Skeletal muscle tissue (tissue), 4 donors: ENCODE measurements around the gene TMEM18. TPM values are rescaled to one million over a fixed set of nuclear protein-coding genes. Genes with fewer than 3 reads are reported as not detected.

Experiments used
- H3K27ac ChIP-seq: one replicate; pipeline ENCODE4 v1.7.0; 2013; ENCODE audit warnings: mild to moderate bottlenecking, low read depth, low read length, inconsistent platforms
- H3K27me3 ChIP-seq, 3 donors: one replicate each; pipeline ENCODE4 v1.7.0; 2013; ENCODE audit warnings: low read length in 3 of 3; ENCODE audit not compliant: control insufficient read depth in 3 of 3, insufficient read depth in 3 of 3
- H3K36me3 ChIP-seq, 3 donors: one replicate each; pipeline ENCODE4 v1.7.0; 2013; ENCODE audit warnings: low read length in 3 of 3; ENCODE audit not compliant: control insufficient read depth in 3 of 3, insufficient read depth in 3 of 3
- H3K4me1 ChIP-seq, 3 donors: one replicate each; pipeline ENCODE4 v1.7.0; 2013; ENCODE audit warnings: low read length in 3 of 3, mild to moderate bottlenecking in 3 of 3; ENCODE audit not compliant: control insufficient read depth in 3 of 3, insufficient read depth in 3 of 3
- H3K4me3 ChIP-seq, 3 donors: one replicate each; pipeline ENCODE4 v1.7.0; 2013; ENCODE audit warnings: low read length in 3 of 3
- H3K9ac ChIP-seq, 3 donors: one replicate each; pipeline ENCODE4 v1.7.0; 2013; ENCODE audit warnings: low read length in 3 of 3, mild to moderate bottlenecking in 3 of 3, moderate library complexity in 2 of 3, low read depth in 1 of 3
- H3K9me3 ChIP-seq, 3 donors: one replicate each; pipeline ENCODE4 v1.7.0; 2013; ENCODE audit warnings: low read length in 3 of 3; ENCODE audit not compliant: control insufficient read depth in 3 of 3
- total RNA-seq: library from RNA; depleted of rRNA; stranded (reverse); fragments of >200 nt; gene quantifications from one replicate; pipeline ENCODE4 v1.2.3, GENCODE V29; 2014
- donor health status: Osteomylitis.

Gene TMEM18
- total RNA-seq, 1 donor from 2014 or later, result 20.9 TPM

GRCh38 chr2:667332-667999, 9.7 kb downstream of the TMEM18 start:
- no peak overlapping the region for H3K27ac ChIP-seq
- peaks cover 33 to 53% (median 49%) of the 10 kb centered on the region in 3 donors for H3K36me3 ChIP-seq
- H3K4me3 ChIP-seq, result no peak overlapping the region
- H3K4me1 ChIP-seq, result no peaks in the 10 kb centered on the region
- no peaks in the 10 kb centered on the region for H3K27me3 ChIP-seq
- H3K9ac ChIP-seq, result no peak overlapping the region
- peaks cover 0 to 7% (median 3%) of the 10 kb centered on the region in 3 donors for H3K9me3 ChIP-seq

DNA sequence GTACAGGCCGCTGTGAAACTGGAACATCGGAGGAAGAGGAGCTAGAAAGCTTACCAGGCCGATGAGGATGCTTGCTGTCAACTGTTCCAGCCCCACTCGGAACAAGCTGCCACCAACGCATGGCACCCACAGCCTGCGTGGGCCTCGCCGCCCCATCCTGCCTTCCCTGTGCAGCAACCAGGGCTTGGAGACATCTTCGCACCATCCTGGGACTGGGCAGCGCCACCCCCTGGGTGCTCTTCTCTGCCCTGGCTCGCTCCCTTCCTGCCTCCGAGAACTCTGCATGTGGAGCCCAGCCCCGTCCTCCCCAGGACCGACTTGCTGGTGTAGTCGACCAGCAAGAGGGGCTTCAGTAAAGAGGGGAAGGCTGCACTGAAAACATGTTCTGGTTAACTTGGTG, 10.8 kb downstream of the TMEM18 start:
- Histone ChIP-seq H3K27ac (no peak overlapping the region), H3K9me3 (peaks cover 0 to 7% (median 3%) of the 10 kb centered on the region in 3 donors), H3K27me3 (peaks cover 0 to 2% (median 0%) of the 10 kb centered on the region in 3 donors), H3K4me3 (no peak overlapping the region), H3K9ac (no peak overlapping the region), H3K36me3 (peaks cover 29 to 48% (median 41%) of the 10 kb centered on the region in 3 donors), H3K4me1 (no peaks in the 10 kb centered on the region)

DNA sequence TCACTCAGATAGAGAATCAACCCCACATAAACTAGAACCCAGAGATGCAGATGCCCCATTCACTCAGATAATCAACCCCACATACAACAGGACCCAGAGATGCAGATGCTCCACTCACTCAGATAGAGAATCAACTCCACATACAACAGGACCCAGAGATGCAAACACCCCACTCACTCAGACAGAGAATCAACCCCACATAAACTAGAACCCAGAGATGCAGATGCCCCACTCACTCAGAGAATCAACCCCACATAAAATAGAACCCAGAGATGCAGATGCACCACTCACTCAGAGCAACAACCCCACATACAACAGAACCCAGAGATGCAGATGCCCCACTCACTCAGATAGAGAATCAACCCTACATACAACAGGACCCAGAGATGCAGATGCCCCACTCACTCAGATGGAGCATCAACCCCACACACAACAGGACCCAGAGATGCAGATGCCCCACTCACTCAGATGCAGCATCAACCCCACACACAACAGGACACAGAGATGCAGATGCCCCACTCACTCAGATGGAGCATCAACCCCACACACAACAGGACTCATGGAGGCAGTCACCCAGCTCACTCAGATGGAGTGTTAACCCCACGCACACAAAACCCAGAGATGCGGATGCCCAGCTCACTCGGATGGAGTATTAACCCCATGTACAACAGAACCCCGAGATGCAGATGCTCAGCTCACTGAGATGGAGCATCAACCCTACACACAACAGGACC, 11.7 kb downstream of the TMEM18 start:
- Histone ChIP-seq H3K4me1 (no peaks in the 10 kb centered on the region), H3K27ac (no peak overlapping the region), H3K9ac (no peak overlapping the region), H3K4me3 (no peak overlapping the region), H3K36me3 (peaks cover 25 to 48% (median 36%) of the 10 kb centered on the region in 3 donors), H3K9me3 (peaks cover 0 to 7% (median 3%) of the 10 kb centered on the region in 3 donors), H3K27me3 (peaks cover 0 to 11% (median 6%) of the 10 kb centered on the region in 3 donors)

DNA sequence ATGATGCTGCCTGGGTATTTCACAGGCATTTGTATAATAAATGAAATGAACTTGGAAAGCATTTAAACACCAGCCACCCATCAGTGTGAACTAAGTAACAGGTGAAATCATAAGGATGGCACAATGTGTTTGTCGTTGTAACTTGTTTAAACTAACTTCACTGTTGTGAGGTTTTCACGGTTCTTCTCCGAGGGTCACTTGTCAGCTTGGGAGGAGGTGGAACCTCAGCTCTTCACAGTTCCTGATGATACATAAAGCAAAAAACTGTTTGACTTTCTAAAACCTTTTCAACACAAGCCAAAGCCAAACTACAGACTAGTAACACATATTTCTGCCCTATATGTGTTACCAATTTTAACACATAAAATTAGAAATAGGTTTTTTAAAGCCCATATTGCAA, 13.1 kb downstream of the TMEM18 start:
- peaks cover 0 to 7% (median 3%) of the 10 kb centered on the region in 3 donors for H3K9me3 ChIP-seq

GRCh38 chr2:663221-663620, 14.0 kb downstream of the TMEM18 start:
- Histone ChIP-seq H3K9me3 (peaks cover 0 to 7% (median 3%) of the 10 kb centered on the region in 3 donors), H3K27me3 (peaks cover 3 to 25% (median 17%) of the 10 kb centered on the region in 3 donors), H3K27ac (no peak overlapping the region), H3K9ac (no peak overlapping the region), H3K4me1 (no peaks in the 10 kb centered on the region), H3K4me3 (no peak overlapping the region), H3K36me3 (peaks cover 12 to 31% (median 23%) of the 10 kb centered on the region in 3 donors)

More for the DNA sequence above, 13.1 kb downstream of the TMEM18 start:
- Histone ChIP-seq H3K27ac (no peak overlapping the region), H3K27me3 (peaks cover 3 to 24% (median 14%) of the 10 kb centered on the region in 3 donors), H3K4me3 (no peak overlapping the region), H3K36me3 (peaks cover 16 to 38% (median 31%) of the 10 kb centered on the region in 3 donors), H3K9ac (no peak overlapping the region), H3K4me1 (no peaks in the 10 kb centered on the region)

DNA sequence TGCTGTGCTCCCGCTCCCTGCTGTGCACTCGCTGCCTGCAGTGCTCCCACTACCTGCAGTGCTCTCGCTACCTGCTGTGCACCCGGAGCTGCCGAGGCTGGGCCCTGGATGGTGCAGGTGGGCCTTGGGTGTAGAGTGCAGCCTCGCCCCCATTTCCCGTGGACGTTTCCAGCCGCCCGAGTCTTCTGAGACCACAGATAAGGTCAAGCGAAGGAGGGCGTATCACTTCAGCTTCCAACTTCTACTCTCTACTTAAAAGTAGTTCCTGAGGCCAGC, 15.9 kb downstream of the TMEM18 start:
- Histone ChIP-seq H3K27ac (no peak overlapping the region), H3K4me1 (no peaks in the 10 kb centered on the region), H3K9ac (no peak overlapping the region), H3K27me3 (peaks cover 3 to 27% (median 17%) of the 10 kb centered on the region in 3 donors), H3K9me3 (peaks cover 0 to 7% (median 2%) of the 10 kb centered on the region in 3 donors), H3K4me3 (no peak overlapping the region), H3K36me3 (peaks cover 8 to 22% (median 9%) of the 10 kb centered on the region in 3 donors)

GRCh38 chr2:660586-661359, 16.4 kb downstream of the TMEM18 start:
- Histone ChIP-seq H3K4me1 (no peaks in the 10 kb centered on the region), H3K27me3 (peaks cover 3 to 27% (median 17%) of the 10 kb centered on the region in 3 donors), H3K4me3 (no peak overlapping the region), H3K27ac (no peak overlapping the region), H3K9ac (no peak overlapping the region), H3K36me3 (peaks cover 3 to 17% (median 4%) of the 10 kb centered on the region in 3 donors), H3K9me3 (peaks cover 0 to 7% (median 0%) of the 10 kb centered on the region in 3 donors)

- Histone ChIP-seq H3K27ac (no peak overlapping the region), H3K36me3 (peaks cover 0 to 13% (median 4%) of the 10 kb centered on the region in 3 donors), H3K27me3 (peaks cover 3 to 27% (median 21%) of the 10 kb centered on the region in 3 donors), H3K4me1 (no peaks in the 10 kb centered on the region), H3K4me3 (no peak overlapping the region), H3K9ac (no peak overlapping the region), H3K9me3 (peaks cover 0 to under 1% (median 0%) of the 10 kb centered on the region in 3 donors)
These were observed 17.2 kb downstream of the TMEM18 start for GRCh38 chr2:660029-660428.

DNA sequence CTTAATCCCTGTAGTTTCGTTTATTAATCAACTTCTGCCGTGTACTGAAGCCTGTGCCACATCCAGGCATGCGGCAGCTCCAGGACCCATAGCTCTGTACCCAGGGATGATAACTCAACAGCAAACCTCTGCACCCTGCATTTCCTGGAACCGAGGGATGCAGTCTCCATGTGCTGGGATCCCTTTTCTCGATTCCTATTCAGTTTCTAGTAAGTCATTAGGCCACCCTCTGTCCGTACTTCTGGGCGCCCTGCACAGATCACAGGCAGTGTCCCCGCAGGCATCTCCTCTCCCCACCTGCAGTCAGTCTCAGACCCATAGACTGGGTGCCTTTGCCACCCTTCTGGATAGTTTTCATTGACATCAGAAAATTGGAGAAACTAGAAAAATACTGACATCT, 18.8 kb downstream of the TMEM18 start:
- Histone ChIP-seq H3K9ac (no peak overlapping the region), H3K36me3 (peaks cover 0 to 6% (median 0%) of the 10 kb centered on the region in 3 donors), H3K27me3 (peaks cover 3 to 27% (median 21%) of the 10 kb centered on the region in 3 donors)

More for the DNA sequence above, 18.8 kb downstream of the TMEM18 start:
- H3K9me3 ChIP-seq, result no peaks in the 10 kb centered on the region
- no peak overlapping the region for H3K4me3 ChIP-seq
- H3K27ac ChIP-seq, result no peak overlapping the region
- H3K4me1 ChIP-seq, result no peaks in the 10 kb centered on the region
